Measurements from ENCODE around the gene SMS. TPM values are rescaled to one million over a fixed set of nuclear protein-coding genes. Genes with fewer than 3 reads are reported as not detected.
A peak's percentile ranks its signal among the peaks of the same experiment; 100 is the strongest.

The SMS gene
- 10 to 100 TPM; 89.0 to 91.8 TPM for total RNA-seq

GRCh38 chrX:21940356-21940829 is at the start of gene SMS:
TSS of gene SMS (plus strand) at chrX:21940709. CDS start at chrX:21940825, 116 bp downstream.
- H3K4me1 Mint-ChIP-seq (ENCODE audit: low read depth) = peaks cover 32% of the 10 kb centered on the region
- CTCF ChIA-PET = no interaction called here
- ATAC-seq = peak; percentile 72
- H3K27me3 Mint-ChIP-seq (ENCODE audit: low read depth) = no peaks in the 10 kb centered on the region
- POLR2A ChIA-PET = no interaction called here
- H3K9me3 Mint-ChIP-seq (ENCODE audit: insufficient read depth) = no peaks in the 10 kb centered on the region
- peak within 1 kb of the TSS; percentile 73 for H3K27ac Mint-ChIP-seq
- peak within 1 kb of the TSS; percentile 83 for H3K4me3 Mint-ChIP-seq
- DNase-seq = peak; percentile 55
- H3K36me3 Mint-ChIP-seq (ENCODE audit: low read depth) = peaks cover 20% of the 10 kb centered on the region

GRCh38 chrX:21905313-21905712 is 35.2 kb upstream of the SMS start:
- no peak for DNase-seq
- ChIA-PET CTCF (no interaction called here), POLR2A (no interaction called here)
- H3K27ac Mint-ChIP-seq = no peak overlapping the region
- no peaks in the 10 kb centered on the region for H3K36me3 Mint-ChIP-seq (ENCODE audit: low read depth)
- H3K4me3 Mint-ChIP-seq = no peak overlapping the region
- no peaks in the 10 kb centered on the region for H3K9me3 Mint-ChIP-seq (ENCODE audit: insufficient read depth)
- H3K27me3 Mint-ChIP-seq (ENCODE audit: low read depth) = no peaks in the 10 kb centered on the region
- no peaks in the 10 kb centered on the region for H3K4me1 Mint-ChIP-seq (ENCODE audit: low read depth)
- no peak for ATAC-seq

- ATAC-seq (no peak), DNase-seq (no peak)
- Mint-ChIP-seq H3K36me3 (ENCODE audit: low read depth) (no peaks in the 10 kb centered on the region), H3K27me3 (ENCODE audit: low read depth) (no peaks in the 10 kb centered on the region), H3K9me3 (ENCODE audit: insufficient read depth) (no peaks in the 10 kb centered on the region), H3K27ac (no peak overlapping the region), H3K4me1 (ENCODE audit: low read depth) (no peaks in the 10 kb centered on the region), H3K4me3 (no peak overlapping the region)
- ChIA-PET POLR2A (no interaction called here), CTCF (no interaction called here)
Measured at GRCh38 chrX:21905953-21906352, 34.6 kb upstream of the SMS start.

- CTCF ChIA-PET = no interaction called here
Measured at GRCh38 chrX:21907260-21907659, 33.2 kb upstream of the SMS start.

GRCh38 chrX:21911481-21911880 is 29.0 kb upstream of the SMS start:
- no peak for ATAC-seq
- H3K36me3 Mint-ChIP-seq (ENCODE audit: low read depth) = no peaks in the 10 kb centered on the region
- ChIA-PET POLR2A (no interaction called here), CTCF (interaction anchor here (0.9 kb wide), 1 partner anchor 74 kb away, joined by 3 read pairs; no protein-coding TSS in a partner anchor)
- no peaks in the 10 kb centered on the region for H3K9me3 Mint-ChIP-seq (ENCODE audit: insufficient read depth)
- H3K4me1 Mint-ChIP-seq (ENCODE audit: low read depth) = no peaks in the 10 kb centered on the region
- no peak overlapping the region for H3K27ac Mint-ChIP-seq
- H3K27me3 Mint-ChIP-seq (ENCODE audit: low read depth) = no peaks in the 10 kb centered on the region
- no peak for DNase-seq
- no peak overlapping the region for H3K4me3 Mint-ChIP-seq

More at GRCh38 chrX:21907260-21907659, 33.2 kb upstream of the SMS start:
- Mint-ChIP-seq H3K36me3 (ENCODE audit: low read depth) (no peaks in the 10 kb centered on the region), H3K4me1 (ENCODE audit: low read depth) (no peaks in the 10 kb centered on the region), H3K27ac (no peak overlapping the region), H3K4me3 (no peak overlapping the region), H3K9me3 (ENCODE audit: insufficient read depth) (no peaks in the 10 kb centered on the region), H3K27me3 (ENCODE audit: low read depth) (no peaks in the 10 kb centered on the region)
- no peak for DNase-seq
- POLR2A ChIA-PET = no interaction called here
- no peak for ATAC-seq

GRCh38 chrX:21912220-21912619 is 28.3 kb upstream of the SMS start:
- Mint-ChIP-seq H3K36me3 (ENCODE audit: low read depth) (no peaks in the 10 kb centered on the region), H3K27ac (no peak overlapping the region), H3K9me3 (ENCODE audit: insufficient read depth) (no peaks in the 10 kb centered on the region), H3K4me3 (no peak overlapping the region), H3K27me3 (ENCODE audit: low read depth) (no peaks in the 10 kb centered on the region), H3K4me1 (ENCODE audit: low read depth) (no peaks in the 10 kb centered on the region)
- POLR2A ChIA-PET = no interaction called here
- DNase-seq = no peak
- CTCF ChIA-PET = interaction anchor here (0.9 kb wide), 1 partner anchor 73 kb away, joined by 3 read pairs; no protein-coding TSS in a partner anchor
- ATAC-seq = no peak

GRCh38 chrX:21912989-21913388 is 27.5 kb upstream of the SMS start:
- DNase-seq (no peak), ATAC-seq (no peak)
- ChIA-PET POLR2A (no interaction called here), CTCF (no interaction called here)
- H3K4me1 Mint-ChIP-seq (ENCODE audit: low read depth) = no peaks in the 10 kb centered on the region
- H3K9me3 Mint-ChIP-seq (ENCODE audit: insufficient read depth) = no peaks in the 10 kb centered on the region
- no peak overlapping the region for H3K27ac Mint-ChIP-seq
- no peaks in the 10 kb centered on the region for H3K36me3 Mint-ChIP-seq (ENCODE audit: low read depth)
- no peak overlapping the region for H3K4me3 Mint-ChIP-seq
- no peaks in the 10 kb centered on the region for H3K27me3 Mint-ChIP-seq (ENCODE audit: low read depth)

- no peaks in the 10 kb centered on the region for H3K27me3 Mint-ChIP-seq (ENCODE audit: low read depth)
- no peaks in the 10 kb centered on the region for H3K9me3 Mint-ChIP-seq (ENCODE audit: insufficient read depth)
- ChIA-PET POLR2A (no interaction called here), CTCF (interaction anchor here (0.6 kb wide), 1 partner anchor 13 kb away, joined by 3 read pairs; no protein-coding TSS in a partner anchor)
- peaks cover 23% of the 10 kb centered on the region for H3K4me1 Mint-ChIP-seq (ENCODE audit: low read depth)
- no peak overlapping the region for H3K4me3 Mint-ChIP-seq
- no peak overlapping the region for H3K27ac Mint-ChIP-seq
- peaks cover 6% of the 10 kb centered on the region for H3K36me3 Mint-ChIP-seq (ENCODE audit: low read depth)
- ATAC-seq (no peak), DNase-seq (no peak)
Measured at GRCh38 chrX:21926116-21926515, 14.4 kb upstream of the SMS start.

GRCh38 chrX:21926527-21927278 is 13.8 kb upstream of the SMS start:
- Mint-ChIP-seq H3K36me3 (ENCODE audit: low read depth) (peaks cover 6% of the 10 kb centered on the region), H3K27me3 (ENCODE audit: low read depth) (no peaks in the 10 kb centered on the region), H3K4me3 (no peak overlapping the region), H3K9me3 (ENCODE audit: insufficient read depth) (no peaks in the 10 kb centered on the region), H3K27ac (no peak overlapping the region), H3K4me1 (ENCODE audit: low read depth) (peaks cover 23% of the 10 kb centered on the region)
- ATAC-seq (no peak), DNase-seq (no peak)
- POLR2A ChIA-PET = interaction anchor here (0.5 kb wide), 1 partner anchor 25 kb away, joined by 3 read pairs; no protein-coding TSS in a partner anchor
- CTCF ChIA-PET = interaction anchor here (0.6 kb wide), 1 partner anchor 12 kb away, joined by 3 read pairs; no protein-coding TSS in a partner anchor

- Mint-ChIP-seq H3K27me3 (ENCODE audit: low read depth) (no peaks in the 10 kb centered on the region), H3K4me3 (no peak overlapping the region), H3K27ac (no peak overlapping the region), H3K9me3 (ENCODE audit: insufficient read depth) (no peaks in the 10 kb centered on the region), H3K4me1 (ENCODE audit: low read depth) (peaks cover 25% of the 10 kb centered on the region), H3K36me3 (ENCODE audit: low read depth) (peaks cover 6% of the 10 kb centered on the region)
- ChIA-PET CTCF (no interaction called here), POLR2A (no interaction called here)
- ATAC-seq (no peak), DNase-seq (no peak)
Measured at GRCh38 chrX:21929209-21929608, 11.3 kb upstream of the SMS start.

- peaks cover 6% of the 10 kb centered on the region for H3K36me3 Mint-ChIP-seq (ENCODE audit: low read depth)
- ChIA-PET POLR2A (no interaction called here), CTCF (no interaction called here)
- no peak overlapping the region for H3K27ac Mint-ChIP-seq
- no peak overlapping the region for H3K4me3 Mint-ChIP-seq
- DNase-seq (no peak), ATAC-seq (no peak)
- H3K9me3 Mint-ChIP-seq (ENCODE audit: insufficient read depth) = no peaks in the 10 kb centered on the region
- peaks cover 24% of the 10 kb centered on the region for H3K4me1 Mint-ChIP-seq (ENCODE audit: low read depth)
- no peaks in the 10 kb centered on the region for H3K27me3 Mint-ChIP-seq (ENCODE audit: low read depth)
Measured at GRCh38 chrX:21930986-21931385, 9.5 kb upstream of the SMS start.

- no peak for ATAC-seq
- ChIA-PET CTCF (interaction anchor here (0.7 kb wide), 1 partner anchor 10 kb away, joined by 3 read pairs; no protein-coding TSS in a partner anchor), POLR2A (no interaction called here)
- DNase-seq = no peak
- Mint-ChIP-seq H3K4me1 (ENCODE audit: low read depth) (peaks cover 16% of the 10 kb centered on the region), H3K27ac (no peak overlapping the region), H3K4me3 (no peak overlapping the region), H3K36me3 (ENCODE audit: low read depth) (peaks cover 6% of the 10 kb centered on the region), H3K9me3 (ENCODE audit: insufficient read depth) (no peaks in the 10 kb centered on the region), H3K27me3 (ENCODE audit: low read depth) (no peaks in the 10 kb centered on the region)
Measured at GRCh38 chrX:21932292-21933002, 8.1 kb upstream of the SMS start.

Data from activated CD8-positive, alpha-beta T cell treated with anti-CD3 and anti-CD28 coated beads, Interleukin-2, amount 10 ng/mL, durations not matched to agents 7 days and 5 days (primary cell).